Measurements from ENCODE around the gene TYW1B.
"Not testable (repeated sequence)": the region's sequence is repeated elsewhere in the genome, so short reads cannot be mapped to it uniquely, and the experiment has no call there.

The TYW1B gene

GRCh38 chr7:72816370-72817157, 11.4 kb downstream of the TYW1B start:
- DNase-seq = not testable (repeated sequence)

DNA sequence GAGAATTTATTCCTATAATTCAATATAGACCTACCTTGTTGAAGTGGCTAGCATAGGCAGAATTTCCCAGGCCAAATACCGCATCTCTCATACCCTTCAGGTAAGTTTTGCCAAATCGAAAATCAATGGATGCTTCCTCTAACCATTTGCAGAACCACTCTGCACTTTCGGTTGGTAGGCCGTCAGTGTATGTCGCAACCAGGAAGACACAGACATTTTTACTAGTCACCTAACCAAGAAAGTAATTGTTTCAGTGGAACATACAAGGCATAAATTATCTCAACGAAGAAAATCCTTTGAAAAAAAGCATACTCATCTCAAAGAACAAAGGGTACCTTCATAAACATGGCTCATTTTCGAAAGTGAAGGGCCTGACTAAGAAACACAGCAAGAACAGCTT, 17.6 kb downstream of the TYW1B start:
- not testable (repeated sequence) for DNase-seq

DNA sequence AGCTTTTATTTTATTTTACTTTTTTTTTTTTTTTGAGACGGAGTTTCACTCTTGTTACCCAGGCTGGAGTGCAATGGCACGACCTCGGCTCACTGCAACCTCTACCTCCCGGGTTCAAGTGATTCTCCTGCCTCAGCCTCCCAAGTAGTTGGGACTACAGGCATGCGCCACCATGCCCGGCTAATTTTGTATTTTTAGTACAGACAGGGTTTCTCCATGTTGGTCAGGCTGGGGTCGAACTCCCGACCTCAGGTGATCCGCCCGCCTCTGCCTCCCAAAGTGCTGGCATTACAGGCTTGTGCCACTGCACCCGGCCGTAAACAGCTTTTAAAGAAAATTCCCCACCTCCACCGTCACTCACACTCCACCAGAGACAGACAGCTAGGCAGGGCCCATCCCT, 19.5 kb downstream of the TYW1B start:
- not testable (repeated sequence) for DNase-seq

DNA sequence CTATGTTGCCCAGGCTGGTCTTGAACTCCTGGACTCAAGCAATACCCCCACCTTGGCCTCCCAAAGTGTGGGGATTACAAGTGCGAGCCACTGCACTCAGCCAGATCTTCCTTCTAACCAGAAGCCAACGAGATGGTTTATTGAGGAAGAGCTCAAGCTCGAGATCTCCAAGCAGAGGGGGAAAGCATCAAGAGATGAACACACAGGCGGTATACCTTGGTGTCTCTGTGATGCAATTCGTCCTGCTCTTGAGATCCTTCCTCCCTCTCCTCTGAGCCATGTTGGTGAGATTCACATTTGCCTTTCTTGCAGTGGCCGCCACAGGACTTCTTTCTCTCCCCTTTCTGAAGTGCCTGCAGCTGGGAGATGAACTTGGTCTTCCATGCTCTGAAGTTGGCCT, 21.1 kb downstream of the TYW1B start:
- not testable (repeated sequence) for DNase-seq

DNA sequence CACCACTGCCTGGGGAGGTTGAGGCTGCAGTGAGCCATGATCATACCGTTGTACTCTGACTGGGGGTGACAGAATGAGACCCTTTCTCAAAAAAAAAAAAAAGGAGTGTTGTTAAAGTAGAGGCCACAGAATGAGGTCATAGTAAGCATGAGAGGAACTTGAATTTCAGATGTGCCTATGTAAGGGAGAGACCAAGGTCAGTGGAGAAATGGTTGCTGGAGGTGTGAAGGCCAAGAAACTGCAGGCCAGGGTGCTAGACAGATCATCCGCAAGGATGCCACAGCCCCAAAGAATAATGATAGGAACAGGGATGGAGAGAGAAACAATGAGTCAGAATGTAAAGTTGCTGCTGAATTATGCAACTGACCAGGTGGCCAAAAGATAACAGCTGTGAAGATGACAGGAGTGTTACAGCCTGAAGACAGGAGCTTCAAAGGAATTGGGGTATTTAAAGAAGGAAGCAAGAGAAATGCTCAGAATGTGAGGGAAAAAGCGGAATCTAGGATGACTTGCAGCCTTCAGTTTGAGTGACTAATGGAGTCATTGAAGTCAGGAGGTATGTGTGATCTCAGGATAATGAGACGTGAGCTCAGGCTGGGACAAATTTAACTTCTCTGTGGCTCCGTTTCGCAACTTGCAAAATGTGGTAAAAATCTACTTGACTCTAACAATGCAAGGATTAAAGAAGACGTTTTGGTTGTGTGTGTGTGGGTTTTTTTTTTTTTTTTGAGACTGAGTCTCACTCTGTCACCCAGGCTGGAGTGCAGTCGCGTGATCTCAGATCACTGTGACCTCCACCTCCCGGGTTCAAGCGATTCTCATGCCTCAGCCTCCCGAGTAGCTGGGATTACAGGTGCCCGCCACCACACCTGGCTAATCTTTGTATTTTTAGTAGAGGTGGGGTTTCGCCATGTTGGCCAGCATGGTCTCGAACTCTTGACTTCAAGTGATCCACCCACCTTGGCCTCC, 22.2 kb downstream of the TYW1B start:
- no peak for DNase-seq

GRCh38 chr7:72803778-72804177, 24.2 kb downstream of the TYW1B start:
- DNase-seq = not testable (repeated sequence)

- DNase-seq = not testable (repeated sequence)
Measured at GRCh38 chr7:72801564-72801963, 26.4 kb downstream of the TYW1B start.

GRCh38 chr7:72795401-72795800, 32.6 kb downstream of the TYW1B start:
- DNase-seq = not testable (repeated sequence)

DNA sequence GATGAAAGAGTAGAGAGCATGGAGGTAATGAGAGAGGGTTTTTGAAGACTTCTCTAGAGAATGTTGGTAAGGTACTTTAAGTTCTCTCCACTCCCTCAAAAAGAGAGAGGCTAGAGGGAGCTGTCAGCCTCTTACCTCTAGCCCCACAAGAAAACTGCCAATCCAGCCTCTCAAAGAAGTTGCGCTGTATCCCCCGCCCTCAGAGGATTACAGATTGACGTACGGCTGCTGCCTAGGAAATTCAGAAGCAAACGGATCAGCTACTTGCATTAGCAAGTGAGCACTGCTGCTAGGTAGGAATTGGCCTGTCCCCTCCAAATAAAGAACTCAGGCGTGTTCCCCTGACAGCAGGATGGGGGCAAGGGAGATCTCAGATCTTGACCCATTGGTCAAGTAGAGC, 34.2 kb downstream of the TYW1B start:
- DNase-seq = no peak

GRCh38 chr7:72790698-72791060, 37.3 kb downstream of the TYW1B start:
- not testable (repeated sequence) for DNase-seq

- DNase-seq = not testable (repeated sequence)
Measured at GRCh38 chr7:72790048-72790697, 37.8 kb downstream of the TYW1B start.

DNA sequence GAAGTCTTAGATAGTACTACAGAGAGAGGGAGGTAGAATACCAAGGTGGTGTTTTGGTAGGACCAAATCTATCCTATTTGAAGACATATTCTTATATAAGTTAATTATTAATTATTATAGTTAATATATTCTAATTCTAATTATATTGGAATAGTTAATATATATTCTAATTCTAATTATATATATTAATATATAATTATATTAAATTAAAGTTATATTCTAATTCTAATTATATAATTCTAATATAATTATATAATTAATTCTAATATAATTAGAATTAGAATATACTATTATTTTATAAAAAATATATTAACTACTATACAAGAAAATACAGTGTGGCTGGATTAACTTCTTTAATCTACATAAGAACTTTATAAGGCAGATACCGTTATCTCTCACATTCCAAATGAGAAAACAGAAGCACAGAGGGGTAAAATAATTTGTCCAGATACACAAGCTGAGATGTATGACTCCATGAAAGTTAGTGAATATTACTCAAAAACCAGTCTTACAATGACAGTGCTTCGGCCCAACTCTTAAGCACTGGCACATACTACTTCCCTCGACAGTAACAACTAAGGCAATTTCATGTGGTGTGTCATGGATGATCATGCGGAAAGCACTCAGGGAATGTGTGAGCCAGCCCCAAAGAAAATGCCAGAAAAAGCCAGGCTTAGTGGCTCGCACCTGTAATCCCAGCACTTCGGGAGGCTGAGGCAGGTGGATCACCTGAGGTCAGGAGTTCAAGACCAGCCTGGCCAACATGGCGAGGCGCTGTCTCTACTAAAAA, 42.6 kb downstream of the TYW1B start:
- no peak for DNase-seq

DNA sequence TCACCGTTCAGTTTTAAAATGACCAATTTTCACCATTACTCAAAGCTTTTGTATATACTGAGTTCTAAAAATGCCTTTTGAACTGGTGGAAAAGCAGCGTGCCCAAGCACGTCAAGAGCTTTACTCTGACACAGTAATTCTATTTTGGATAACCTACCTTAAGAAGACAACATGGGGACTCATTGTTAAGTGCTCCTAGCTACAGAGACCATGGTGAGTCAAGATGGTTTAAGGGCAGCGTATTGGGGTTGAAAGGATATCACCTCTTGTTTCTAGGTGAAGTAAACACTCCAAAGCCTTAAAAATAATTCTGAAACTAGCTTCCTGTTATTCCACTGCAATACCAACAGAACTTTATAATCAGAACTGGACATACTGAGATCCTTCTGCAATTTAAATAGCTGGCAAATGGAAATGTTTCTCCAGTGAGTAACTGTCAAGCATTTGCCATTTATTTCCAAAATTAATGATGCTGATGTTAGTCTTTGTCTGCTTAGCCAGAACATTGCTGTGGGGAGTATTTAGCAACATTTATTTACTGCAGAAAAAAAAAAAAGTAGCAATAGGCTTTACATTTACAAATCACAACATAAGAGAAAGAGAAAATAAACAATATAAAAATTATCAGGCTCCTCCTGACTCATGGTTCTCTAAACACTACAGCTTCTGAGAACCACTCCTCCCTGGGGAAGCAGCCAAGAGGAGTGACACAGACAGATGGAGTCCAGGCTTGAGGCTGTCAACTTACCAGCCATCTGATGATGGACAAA, 44.2 kb downstream of the TYW1B start:
- not testable (repeated sequence) for DNase-seq

- DNase-seq = no peak
Measured at GRCh38 chr7:72781631-72782030, 46.4 kb downstream of the TYW1B start.

DNA sequence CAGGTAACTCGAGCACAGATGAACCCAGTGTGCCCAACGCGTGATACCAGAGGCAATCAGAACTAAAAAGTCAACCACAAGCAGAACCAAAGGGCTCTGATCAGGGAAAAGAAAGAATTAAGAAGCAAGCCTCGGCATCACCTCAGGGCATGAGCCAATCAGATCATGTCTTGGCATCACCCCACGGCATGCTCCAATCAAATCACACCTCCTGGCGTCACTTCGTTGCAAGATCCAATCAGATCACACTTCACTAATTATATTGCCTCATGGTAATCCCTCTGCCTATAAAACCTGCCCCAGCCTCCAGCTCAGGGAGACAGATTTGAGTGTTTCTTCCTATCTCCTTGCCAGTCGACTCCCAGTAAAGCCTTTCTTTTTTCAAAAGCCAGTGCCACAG, 46.8 kb downstream of the TYW1B start:
- no peak for DNase-seq

GRCh38 chr7:72780289-72780894, 47.6 kb downstream of the TYW1B start:
- DNase-seq = not testable (repeated sequence)

DNA sequence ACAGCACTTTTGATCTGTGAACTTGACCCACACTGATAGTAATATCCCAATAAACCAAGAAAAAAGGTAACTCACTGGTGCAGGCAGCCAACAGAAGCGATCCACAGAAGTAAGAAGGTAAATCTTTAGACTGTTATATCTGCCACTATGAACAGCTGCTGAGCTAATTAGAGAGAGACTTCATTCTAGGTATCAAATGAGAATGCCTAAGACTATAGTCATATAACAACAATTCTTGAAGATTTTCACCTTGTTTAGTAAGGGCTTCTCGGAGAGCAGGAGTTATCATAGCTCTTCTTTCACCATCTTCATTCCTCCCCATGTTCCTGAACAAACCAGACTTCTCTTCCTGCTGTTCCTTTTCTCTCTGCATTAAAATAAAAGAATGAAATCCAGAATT, 50.8 kb downstream of the TYW1B start:
- not testable (repeated sequence) for DNase-seq

DNA sequence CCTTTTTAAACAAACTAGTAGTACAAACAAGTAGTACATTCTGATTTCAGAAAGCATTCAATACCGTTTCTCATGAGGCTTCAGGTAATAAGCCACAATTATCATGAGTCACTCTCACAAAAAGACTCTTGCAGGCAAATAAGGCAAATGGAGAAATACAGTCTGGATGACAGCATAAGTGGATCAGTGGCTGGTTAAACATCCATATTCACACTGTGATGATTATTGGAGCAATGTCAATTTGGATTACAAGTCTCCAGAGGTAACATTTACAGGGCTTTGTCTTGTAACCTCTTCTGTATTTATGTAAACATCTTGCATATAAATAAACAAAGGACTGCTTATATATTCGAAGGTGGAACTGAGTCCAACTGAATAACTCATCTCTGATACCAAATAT, 55.4 kb downstream of the TYW1B start:
- DNase-seq = not testable (repeated sequence)

DNA sequence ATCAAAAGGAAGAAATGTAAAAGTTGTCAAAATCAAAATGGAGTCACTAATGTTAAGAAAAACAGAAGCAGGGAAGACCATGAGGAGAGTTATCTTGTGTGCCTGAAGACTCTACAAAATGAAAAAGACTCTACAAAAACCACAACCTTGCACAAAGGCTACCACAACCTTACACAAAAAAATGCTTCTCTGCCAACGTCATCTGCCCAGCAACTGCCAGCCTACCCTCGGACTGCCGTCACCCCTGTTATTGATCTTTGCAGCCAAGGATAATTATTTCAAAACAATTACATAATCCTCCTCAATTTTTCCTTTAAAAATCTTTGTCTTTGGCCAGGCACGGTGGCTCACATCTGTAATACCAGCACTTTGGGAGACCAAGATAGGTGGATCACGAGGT, 61.0 kb downstream of the TYW1B start:
- not testable (repeated sequence) for DNase-seq

GRCh38 chr7:72760602-72761001, 67.4 kb downstream of the TYW1B start:
- no peak for DNase-seq

- DNase-seq = no peak
Measured at GRCh38 chr7:72754312-72754711, 73.7 kb downstream of the TYW1B start.
